DMS153 treated with DMSO at 0.1 percent for 48 hours (cell line): ENCODE results near the gene NLRP6.
"Not testable (repeated sequence)": the region's sequence is repeated elsewhere in the genome, so short reads cannot be mapped to it uniquely, and the experiment has no call there.

Experiments used
- DNase-seq: peaks from one replicate; lab custom pipeline; 2025; ENCODE audit not compliant: unreplicated experiment; lab: John Stamatoyannopoulos, UW

Gene NLRP6

DNA sequence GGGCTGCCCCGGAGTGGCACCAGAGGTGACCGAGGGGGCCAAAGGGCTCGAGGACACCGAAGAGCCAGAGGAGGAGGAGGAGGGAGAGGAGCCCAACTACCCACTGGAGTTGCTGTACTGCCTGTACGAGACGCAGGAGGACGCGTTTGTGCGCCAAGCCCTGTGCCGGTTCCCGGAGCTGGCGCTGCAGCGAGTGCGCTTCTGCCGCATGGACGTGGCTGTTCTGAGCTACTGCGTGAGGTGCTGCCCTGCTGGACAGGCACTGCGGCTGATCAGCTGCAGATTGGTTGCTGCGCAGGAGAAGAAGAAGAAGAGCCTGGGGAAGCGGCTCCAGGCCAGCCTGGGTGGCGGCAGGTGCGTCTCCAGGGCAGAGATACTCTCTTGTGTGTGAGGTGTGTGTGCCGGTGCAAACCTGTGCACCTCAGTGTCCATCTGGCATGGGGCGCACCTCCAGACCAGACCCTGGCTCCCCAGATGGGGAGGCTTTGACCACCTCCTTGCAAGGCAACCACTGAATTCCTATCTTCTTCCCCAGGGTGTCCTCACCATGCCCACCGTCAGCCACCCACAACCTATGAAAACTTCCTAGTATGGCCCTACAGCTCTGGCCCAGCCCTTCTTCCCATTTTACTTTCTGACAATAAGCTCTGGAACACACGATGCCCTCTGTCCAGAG is 3.4 kb downstream of the NLRP6 start:
- DNase-seq = no peak

DNA sequence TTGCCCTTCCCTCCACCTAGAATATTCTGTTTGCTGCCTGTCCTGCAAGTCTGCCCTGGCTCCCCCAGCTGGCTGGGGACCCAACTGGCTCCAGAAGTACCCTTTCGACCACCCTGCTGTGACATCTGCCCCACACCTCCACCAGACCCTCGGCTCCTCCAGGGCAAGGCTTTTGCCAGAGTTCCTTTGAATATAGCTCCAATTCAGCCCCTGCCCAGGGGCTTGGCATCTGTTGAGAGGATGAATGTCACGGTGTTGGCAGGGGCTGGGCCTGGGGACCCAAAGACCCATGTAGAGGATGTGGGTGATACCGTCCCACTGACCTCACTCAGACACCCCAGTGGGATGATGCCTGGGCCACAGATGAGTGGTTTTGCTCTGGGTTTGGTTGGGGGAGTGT is 4.0 kb downstream of the NLRP6 start:
- DNase-seq = no peak

DNA sequence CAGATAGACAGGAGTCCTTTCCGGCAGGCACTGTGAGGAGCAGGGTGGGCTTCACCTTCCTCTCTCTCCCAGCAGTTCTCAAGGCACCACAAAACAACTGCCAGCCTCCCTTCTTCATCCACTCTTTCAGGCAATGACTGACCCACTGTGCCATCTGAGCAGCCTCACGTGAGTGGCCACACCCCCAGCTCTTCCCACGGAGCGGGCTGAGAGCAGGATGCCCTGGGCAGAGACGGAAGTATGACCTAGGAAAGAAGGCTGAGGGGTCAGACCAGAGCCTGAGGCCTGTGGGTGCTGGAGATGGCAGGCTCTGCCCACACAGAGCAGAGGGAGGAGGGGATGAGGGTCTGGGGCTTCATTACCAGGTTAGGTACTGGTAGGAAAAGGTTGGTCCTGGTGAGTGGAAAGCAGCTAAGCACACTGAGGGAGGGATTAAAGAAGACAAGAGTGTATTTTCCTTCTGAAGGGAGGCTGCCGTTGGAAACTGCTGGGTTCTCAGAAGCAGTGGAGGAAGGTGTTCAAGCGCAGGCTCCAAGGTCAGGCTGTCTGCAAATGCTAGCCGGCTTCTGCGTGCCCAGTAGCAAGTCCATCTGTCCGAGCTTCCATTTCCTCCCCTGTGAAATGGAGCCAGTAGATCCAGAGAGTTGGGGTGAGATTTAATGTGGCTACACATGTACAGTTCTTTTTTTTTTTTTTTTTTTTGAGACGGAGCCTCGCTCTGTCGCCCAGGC is 4.6 kb downstream of the NLRP6 start:
- no peak for DNase-seq

DNA sequence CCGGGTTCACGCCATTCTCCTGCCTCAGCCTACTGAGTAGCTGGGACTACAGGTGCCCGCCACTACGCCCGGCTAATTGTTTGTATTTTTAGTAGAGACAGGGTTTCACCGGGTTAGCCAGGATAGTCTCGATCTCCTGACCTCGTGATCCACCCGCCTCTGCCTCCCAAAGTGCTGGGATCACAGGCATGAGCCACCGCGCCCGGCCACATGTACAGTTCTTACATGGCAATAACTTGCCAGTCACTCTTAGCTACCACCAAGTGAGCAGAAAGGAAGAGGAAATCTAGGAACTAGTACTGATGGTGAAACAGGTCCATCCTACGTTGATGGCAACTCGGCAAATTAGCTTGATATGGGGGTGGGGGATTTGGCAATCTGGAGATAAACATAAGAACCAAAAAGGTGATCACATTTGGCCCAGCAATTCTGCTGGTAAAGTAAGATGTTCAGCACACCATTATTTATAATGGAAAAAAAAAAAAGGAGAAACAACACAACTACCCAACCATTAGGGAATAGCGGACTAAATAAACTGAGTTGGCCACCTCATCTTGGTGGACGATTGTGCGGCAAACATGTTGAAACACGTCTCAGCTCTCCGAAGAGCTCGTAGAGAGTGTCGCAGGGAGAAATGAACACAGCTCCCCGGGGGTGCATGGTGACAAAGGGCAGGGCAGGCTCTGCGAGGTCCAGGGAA is 5.3 kb downstream of the NLRP6 start:
- DNase-seq = no peak

DNA sequence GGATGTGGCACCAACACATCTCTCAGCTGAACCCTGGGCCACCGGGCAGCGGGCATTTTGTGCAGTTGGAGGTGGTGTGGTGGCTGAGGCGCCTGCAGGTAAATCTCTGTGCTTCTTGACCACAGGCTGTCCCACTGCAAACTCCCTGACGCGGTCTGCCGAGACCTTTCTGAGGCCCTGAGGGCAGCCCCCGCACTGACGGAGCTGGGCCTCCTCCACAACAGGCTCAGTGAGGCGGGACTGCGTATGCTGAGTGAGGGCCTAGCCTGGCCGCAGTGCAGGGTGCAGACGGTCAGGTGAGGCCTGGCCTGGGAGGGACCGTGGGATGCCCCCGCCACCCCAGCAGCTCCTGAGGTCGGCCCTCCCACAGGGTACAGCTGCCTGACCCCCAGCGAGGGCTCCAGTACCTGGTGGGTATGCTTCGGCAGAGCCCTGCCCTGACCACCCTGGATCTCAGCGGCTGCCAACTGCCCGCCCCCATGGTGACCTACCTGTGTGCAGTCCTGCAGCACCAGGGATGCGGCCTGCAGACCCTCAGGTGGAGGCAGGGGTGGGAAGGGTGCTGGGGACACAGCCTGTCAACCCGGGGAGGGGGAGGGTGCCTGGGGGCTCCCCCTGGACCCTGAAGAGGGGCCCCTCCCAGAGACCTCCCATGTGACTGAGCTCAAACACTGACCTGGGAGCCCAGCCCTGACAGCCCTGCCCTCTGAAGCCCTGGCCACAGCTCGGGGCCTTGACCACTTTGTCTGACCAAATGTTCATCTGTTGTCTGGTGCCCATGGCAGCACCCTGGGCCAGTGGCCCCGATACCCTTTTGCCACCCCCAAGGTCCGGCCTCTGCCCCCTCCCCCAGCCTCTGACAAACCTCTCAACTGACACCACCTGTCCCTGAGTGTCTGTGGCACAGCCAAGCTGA is 6.2 kb downstream of the NLRP6 start:
- DNase-seq = no peak

DNA sequence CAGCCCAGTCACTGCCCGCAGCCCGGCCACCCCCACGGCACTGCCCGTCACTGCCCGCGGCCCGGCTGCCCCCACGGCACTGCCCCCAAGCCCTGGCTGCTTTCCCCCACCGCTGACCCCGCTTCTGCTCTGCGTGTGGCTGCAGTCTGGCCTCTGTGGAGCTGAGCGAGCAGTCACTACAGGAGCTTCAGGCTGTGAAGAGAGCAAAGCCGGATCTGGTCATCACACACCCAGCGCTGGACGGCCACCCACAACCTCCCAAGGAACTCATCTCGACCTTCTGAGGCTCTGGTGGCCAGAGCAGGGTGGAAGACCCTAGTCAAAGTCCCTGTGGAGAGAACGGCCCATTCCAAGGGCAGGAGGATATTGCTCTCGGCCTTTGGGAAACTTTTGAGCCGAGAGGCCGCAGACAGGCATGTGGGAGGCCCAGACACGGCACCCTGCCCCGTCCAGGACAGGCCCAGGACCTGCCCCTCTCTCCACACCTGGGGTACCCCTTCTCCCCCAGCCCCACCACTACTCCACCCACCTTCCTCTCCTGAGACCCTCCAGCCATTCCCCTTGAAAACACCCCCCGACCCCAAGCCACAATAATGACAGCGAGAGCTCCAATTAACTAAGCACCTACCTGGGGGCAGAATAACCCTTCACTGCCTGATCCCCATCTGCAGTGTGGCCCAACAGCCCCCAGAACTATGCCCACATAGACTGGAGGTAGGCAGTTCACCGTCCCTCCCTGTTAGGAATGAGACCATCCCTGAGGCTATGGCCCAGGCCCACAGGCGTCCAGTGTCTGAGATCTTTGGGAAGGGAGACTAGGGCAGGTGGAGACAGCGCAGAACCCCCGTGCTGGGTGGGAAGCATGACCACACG is 7.0 kb downstream of the NLRP6 start:
- no peak for DNase-seq

DNA sequence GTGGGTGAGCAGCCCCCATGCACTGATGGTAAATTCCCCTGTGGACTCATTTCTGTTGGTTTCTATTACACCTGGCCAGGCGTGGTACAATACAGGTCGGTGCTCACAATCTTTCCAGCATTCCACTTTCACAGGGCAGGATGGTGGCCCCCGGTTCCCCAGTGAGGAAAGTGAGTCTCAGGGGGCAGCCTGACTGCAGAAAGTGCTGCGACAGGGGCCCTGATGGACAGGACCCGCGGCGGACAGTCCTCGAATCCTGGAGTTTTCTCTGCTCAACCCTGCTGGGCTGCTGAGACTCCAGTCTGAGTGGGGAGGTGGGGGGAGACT is 7.7 kb downstream of the NLRP6 start:
- DNase-seq = no peak

DNA sequence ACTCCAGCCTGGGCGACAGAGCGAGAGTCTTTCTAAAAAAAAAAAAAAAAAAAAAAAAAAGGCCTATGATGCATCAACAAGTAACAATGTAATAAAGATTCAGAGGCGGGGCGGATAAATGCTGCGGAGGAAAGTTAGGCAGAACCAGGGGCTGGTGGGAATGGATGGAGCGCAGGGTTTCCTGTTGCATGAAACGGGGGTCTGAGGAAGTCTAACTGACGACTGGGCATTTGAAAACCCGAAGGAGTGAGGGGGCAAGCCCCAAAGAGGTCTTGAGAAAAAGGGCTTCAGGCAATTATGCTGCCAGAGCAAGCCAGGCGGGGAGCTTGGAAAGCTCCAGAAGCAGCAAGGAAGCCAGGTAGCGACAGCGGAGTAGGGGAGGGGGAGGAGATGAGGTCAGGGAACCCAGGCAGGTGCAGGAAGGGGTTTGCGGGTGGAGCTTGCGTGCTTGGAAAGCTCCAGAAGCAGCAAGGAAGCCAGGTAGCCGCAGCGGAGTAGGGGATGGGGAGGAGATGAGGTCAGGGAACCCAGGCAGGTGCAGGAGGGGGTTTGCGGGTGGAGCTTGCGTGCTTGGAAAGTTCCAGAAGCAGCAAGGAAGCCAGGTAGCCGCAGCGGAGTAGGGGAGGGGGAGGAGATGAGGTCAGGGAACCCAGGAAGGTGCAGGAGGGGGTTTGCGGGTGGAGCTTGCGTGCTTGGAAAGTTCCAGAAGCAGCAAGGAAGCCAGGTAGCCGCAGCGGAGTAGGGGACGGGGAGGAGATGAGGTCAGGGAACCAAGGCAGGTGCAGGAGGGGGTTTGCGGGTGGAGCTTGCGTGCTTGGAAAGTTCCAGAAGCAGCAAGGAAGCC is 9.0 kb downstream of the NLRP6 start:
- not testable (repeated sequence) for DNase-seq

DNA sequence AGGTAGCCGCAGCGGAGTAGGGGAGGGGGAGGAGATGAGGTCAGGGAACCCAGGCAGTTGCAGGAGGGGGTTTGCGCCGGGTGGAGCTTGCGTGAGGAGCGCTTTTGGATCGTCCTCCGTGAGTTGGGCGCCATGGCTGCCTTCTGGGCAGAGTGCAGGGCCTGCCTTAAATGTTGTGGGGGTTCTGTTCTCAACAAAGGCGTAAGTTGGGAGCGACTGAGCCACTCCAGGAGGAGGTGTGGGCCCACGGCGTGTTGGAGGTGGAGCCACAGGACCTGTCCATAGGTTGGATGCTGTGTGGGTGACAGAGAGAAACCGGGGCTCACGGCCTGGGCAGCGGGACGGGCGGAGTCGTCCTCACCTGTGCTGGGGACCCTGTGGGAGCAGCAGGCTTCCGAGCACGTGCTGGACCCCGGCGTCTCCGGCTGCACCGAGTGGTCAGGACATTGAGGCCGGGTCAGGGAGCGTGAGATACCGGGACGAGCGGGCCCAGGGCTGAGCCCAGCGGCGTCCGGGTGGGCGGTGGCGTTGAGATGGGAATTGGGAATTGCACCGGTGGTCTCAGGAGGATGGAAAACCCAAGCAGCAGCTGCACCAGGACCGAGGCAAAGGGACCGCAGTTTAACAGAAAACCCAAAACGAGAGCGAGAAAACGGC is 9.7 kb downstream of the NLRP6 start:
- no peak for DNase-seq

DNA sequence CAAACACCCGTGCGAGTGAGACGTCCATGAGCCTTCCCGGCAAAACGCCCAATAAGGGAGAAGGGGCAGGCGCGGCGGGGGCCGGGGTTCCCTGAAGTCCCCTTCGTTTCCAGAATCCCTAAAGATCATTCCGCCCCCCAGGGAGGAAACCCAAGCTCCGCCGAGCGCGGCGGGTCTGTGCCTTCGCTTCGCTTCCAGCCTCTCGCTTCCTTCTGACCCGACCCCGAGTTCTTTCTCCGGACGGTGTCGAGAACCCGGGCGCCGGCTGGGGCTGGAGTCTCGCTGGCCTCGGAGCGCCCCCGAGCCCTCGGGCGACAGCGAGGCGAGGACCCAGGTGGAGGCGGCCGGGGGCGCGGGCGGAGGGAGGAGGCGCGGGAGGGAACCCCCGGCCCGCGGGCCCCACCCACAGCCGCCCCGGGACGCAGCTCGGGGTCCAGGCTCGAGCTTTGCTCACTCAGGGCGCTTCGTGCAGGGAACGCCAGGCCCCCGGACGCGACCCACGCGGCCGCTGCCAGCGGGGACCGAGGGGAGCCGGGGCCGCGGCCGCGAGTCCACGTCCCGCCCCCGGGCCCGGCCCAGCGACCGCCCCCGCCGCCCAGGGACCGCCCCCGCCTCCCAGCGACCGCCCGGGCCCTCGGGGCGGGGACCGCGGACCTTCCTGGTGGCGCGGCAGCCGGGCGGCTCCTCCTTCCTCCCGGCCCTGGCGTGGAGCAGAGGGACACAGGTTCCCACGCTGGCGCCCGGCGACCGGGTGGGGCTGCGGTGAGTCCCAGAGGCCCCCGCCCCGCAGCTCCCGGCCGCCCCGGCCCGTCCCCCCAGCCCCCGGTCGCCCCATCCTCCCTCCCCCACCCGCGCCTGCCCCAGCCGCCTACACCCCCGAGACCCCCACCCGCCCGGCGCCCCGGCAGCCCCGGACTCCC is 10.5 kb downstream of the NLRP6 start, which contains the start of gene PGGHG:
Gene PGGHG (plus strand): TSS at position 649 of the 920 bp plus-strand sequence. CDS start 691 bp downstream, outside the sequence.
- no peak for DNase-seq

DNA sequence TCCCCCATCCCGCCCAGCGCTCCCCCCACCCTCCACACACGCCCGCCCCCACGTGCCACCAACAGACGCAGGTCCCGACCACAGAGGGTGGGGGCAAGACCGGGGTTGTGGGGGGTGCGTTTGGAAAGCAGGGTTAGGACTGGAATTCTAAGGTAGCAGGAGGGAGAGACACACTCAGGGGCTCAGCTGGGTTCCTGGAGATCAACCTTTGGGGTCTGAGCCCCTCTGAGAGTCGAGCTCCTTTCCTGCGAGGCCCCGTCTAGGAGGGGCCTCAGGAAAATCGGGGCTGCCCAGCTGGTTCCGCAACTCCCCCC is 11.1 kb downstream of the NLRP6 start:
- DNase-seq = no peak

DNA sequence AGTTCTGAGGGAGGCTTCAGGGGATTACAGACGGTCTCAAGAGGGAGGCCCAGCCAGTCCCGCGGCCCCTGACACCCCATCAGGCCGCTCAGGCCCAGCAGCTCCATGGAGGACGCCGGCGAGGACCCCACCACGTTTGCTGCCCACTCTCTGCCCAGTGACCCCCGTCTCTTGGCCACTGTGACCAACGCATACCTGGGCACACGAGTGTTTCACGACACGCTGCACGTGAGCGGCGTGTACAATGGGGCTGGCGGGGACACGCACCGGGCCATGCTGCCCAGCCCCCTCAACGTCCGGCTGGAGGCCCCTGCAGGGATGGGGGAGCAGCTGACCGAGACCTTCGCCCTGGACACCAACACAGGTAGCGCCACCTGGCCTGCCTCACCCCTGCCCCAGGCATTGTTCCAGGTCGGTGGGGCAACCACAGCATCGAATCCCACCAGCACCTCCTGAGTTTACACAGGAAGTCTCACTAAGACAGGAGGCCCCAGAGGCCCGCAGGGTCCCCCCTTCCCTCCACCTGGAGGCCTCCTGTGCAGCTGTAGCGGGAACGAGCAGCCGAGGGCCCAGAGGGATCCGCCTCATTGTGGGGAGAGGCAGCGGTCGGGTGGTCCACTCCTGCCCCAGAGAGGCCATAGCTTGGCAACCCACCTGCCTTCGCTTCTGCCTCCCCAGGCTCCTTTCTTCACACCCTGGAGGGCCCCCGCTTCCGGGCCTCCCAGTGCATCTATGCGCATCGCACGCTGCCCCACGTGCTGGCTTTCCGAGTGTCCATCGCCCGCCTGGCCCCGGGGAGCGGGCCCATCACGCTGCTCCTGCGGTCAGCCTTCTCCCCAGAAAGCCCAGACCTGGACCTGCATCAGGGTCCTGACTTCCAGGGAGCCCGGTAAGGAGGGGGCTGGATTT is 11.8 kb downstream of the NLRP6 start:
- no peak for DNase-seq

DNA sequence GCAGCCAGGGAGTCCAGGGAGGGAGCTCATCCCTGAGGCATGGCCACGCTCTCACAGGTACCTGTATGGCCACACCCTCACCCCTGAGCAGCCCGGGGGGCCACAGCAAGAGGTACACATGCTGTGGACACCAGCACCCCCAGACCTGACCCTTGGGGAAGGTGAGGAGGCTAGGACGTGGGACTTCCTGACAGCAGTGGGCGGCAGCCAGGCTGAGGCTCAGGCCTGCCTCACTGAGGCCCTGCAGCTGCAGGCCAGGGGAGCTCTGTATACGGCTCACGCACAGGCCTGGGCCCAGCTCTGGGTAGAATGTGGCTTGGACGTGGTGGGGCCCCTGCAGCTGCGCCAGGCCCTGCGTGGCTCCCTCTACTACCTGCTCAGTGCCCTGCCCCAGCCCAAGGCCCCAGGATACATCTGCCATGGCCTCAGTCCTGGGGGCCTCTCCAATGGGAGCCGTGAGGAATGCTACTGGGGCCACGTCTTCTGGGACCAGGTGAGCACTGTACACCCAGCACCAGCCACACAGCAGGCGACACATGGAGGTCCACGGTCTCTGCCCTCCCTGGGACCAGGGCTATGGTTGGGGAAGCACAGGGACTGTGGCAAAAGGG is 12.5 kb downstream of the NLRP6 start:
- no peak for DNase-seq

DNA sequence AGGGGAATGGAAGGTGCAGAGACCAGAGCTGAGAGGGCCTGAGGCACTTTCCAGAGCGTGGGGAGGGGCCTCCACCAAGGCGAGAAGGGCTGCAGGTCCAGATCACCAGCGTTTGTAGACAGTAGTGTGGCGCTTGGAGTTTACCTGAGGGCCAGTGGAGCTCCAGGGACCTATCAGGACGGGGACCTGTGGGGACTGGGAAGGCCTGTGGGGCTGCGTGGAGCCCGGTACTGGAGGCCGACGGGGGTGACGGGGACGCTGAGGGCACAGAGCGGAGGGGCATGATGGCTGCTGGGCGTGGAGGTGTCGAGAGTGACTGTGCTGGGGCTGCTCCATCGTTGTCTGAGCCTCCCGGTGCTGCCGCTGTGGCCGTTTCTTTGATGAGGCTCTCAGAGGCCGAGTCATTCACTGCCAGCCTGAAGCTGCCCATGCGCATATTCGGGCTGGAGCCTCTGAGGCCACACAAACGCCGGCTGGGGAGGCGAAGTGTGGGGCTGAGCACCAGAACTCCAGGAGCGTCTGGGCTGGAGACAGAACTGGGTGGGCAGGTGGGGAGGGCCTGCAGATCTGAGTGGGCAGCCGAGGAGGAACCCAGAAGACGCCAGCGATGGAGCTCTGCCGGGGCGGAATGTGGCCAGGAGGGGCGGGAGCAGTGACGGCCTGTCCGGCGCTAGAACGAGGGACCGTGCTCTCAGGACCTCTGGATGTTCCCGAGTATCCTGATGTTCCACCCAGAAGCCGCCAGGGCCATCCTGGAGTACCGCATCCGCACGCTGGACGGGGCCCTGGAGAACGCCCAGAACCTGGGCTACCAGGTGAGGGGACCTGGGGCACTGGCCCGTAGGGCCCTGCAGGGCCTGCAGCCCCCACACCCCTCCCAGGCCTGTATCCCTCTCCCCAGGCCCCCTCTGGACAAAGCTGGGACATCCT is 13.3 kb downstream of the NLRP6 start:
- DNase-seq = no peak
